Measurements from ENCODE around the gene CYP2W1.
"Not testable (repeated sequence)": the region's sequence is repeated elsewhere in the genome, so short reads cannot be mapped to it uniquely, and the experiment has no call there.

Gene CYP2W1

GRCh38 chr7:997404-998395 lies 14.7 kb downstream of the CYP2W1 start:
- no peak overlapping the region for H3K4me3 ChIP-seq
- no peak overlapping the region for H3K27ac ChIP-seq
- no peak for TF ChIP-seq CTCF (IDR thresholded peaks at IDR 0.05)
- DNase-seq (ENCODE audit: low spot score): no peak

- H3K4me3 ChIP-seq: no peak overlapping the region
These were observed 16.3 kb downstream of the CYP2W1 start for GRCh38 chr7:999149-999879.

GRCh38 chr7:999941-1000935 lies 17.3 kb downstream of the CYP2W1 start:
- TF ChIP-seq CTCF (IDR thresholded peaks at IDR 0.05): no peak

More at GRCh38 chr7:999149-999879, 16.3 kb downstream of the CYP2W1 start:
- H3K27ac ChIP-seq: no peak overlapping the region
- no peak for DNase-seq (ENCODE audit: low spot score)
- no peak for TF ChIP-seq CTCF (IDR thresholded peaks at IDR 0.05)

GRCh38 chr7:1001069-1001770 lies 18.2 kb downstream of the CYP2W1 start:
- DNase-seq (ENCODE audit: low spot score); H3K4me3 ChIP-seq; H3K27ac ChIP-seq: not testable (repeated sequence)

More at GRCh38 chr7:999941-1000935, 17.3 kb downstream of the CYP2W1 start:
- Histone ChIP-seq H3K4me3 (no peak overlapping the region), H3K27ac (no peak overlapping the region)
- DNase-seq (ENCODE audit: low spot score): no peak

GRCh38 chr7:1002026-1002425 lies 19.0 kb downstream of the CYP2W1 start:
- not testable (repeated sequence) for DNase-seq (ENCODE audit: low spot score); H3K4me3 ChIP-seq; H3K27ac ChIP-seq

GRCh38 chr7:1002445-1002844 lies 19.5 kb downstream of the CYP2W1 start:
- not testable (repeated sequence) for H3K4me3 ChIP-seq; H3K27ac ChIP-seq; DNase-seq (ENCODE audit: low spot score)

- Histone ChIP-seq H3K27ac (no peak overlapping the region), H3K4me3 (no peak overlapping the region)
- DNase-seq (ENCODE audit: low spot score): no peak
- no peak for TF ChIP-seq CTCF (IDR thresholded peaks at IDR 0.05)
These were observed 21.3 kb downstream of the CYP2W1 start for GRCh38 chr7:1004018-1004852.
